OCI-LY7 (cell line): ENCODE results near the gene CDC40.

Source experiments
- EZH2phosphoT487 ChIP-seq: fragments of 200-600 bp; sonication (generic); IDR thresholded peaks from 2 replicates; pipeline ENCODE4 v1.6.1; 2018; ENCODE audit warnings: low read depth, borderline replicate concordance, mild to moderate bottlenecking, mixed run types, antibody characterized with exemption, low read length, moderate library complexity, mixed read lengths
- TF ChIP-seq, protein P1 (sequence below): fragments of 200-600 bp; sonication (generic); conservative IDR thresholded peaks from 2 replicates; pipeline ENCODE4 v1.5.1; 2014; ENCODE audit warnings: mild to moderate bottlenecking, antibody characterized with exemption, low read length, moderate library complexity, mixed read lengths

GRCh38 chr6:110265273-110265672, 85.0 kb downstream of the CDC40 start:
- TF ChIP-seq, protein P1, sequence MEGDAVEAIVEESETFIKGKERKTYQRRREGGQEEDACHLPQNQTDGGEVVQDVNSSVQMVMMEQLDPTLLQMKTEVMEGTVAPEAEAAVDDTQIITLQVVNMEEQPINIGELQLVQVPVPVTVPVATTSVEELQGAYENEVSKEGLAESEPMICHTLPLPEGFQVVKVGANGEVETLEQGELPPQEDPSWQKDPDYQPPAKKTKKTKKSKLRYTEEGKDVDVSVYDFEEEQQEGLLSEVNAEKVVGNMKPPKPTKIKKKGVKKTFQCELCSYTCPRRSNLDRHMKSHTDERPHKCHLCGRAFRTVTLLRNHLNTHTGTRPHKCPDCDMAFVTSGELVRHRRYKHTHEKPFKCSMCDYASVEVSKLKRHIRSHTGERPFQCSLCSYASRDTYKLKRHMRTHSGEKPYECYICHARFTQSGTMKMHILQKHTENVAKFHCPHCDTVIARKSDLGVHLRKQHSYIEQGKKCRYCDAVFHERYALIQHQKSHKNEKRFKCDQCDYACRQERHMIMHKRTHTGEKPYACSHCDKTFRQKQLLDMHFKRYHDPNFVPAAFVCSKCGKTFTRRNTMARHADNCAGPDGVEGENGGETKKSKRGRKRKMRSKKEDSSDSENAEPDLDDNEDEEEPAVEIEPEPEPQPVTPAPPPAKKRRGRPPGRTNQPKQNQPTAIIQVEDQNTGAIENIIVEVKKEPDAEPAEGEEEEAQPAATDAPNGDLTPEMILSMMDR = no peak
- no peak for TF ChIP-seq EZH2phosphoT487
